Liver (tissue), 9 donors: ENCODE data around the gene GPR179. TPM values are rescaled to one million over a fixed set of nuclear protein-coding genes. Genes with fewer than 3 reads are reported as not detected.

Experiments
- DNase-seq: peaks from one replicate; pipeline ENCODE4 v3.0.0-alpha.2; 2017; ENCODE audit warnings: low spot score
- H3K27ac ChIP-seq, 2 donors: one replicate each; pipeline ENCODE4 v1.7.0; 2013; ENCODE audit warnings: inconsistent platforms in 2 of 2, low read length in 2 of 2, control low read depth in 1 of 2, low read depth in 1 of 2, mild to moderate bottlenecking in 1 of 2
- H3K27me3 ChIP-seq, 4 donors: one replicate each; pipeline versions ENCODE4 v1.6.1 to v1.7.0; 2013; ENCODE audit warnings: low read length in 3 of 4, inconsistent platforms in 1 of 4, mild to moderate bottlenecking in 1 of 4, moderate library complexity in 1 of 4; ENCODE audit not compliant: control insufficient read depth in 4 of 4, insufficient read depth in 4 of 4
- H3K36me3 ChIP-seq, 4 donors: one replicate each; pipeline versions ENCODE4 v1.6.1 to v1.7.0; 2013; ENCODE audit warnings: low read length in 3 of 4, mild to moderate bottlenecking in 3 of 4, low read depth in 1 of 4, moderate library complexity in 1 of 4; ENCODE audit not compliant: control insufficient read depth in 4 of 4, insufficient read depth in 3 of 4
- H3K4me1 ChIP-seq, 4 donors: one replicate each; pipeline versions ENCODE4 v1.6.1 to v1.7.0; 2013; ENCODE audit warnings: low read length in 3 of 4, mild to moderate bottlenecking in 3 of 4, moderate library complexity in 1 of 4; ENCODE audit not compliant: control insufficient read depth in 4 of 4, insufficient read depth in 4 of 4
- H3K4me3 ChIP-seq, 3 donors: one replicate each; pipeline versions ENCODE4 v1.6.1 to v1.7.0; 2013; ENCODE audit warnings: low read length in 3 of 3, control low read depth in 1 of 3, low read depth in 1 of 3, mild to moderate bottlenecking in 1 of 3
- H3K9ac ChIP-seq, 2 donors: one replicate each; pipeline ENCODE4 v1.7.0; 2013; ENCODE audit warnings: low read length in 2 of 2, mild to moderate bottlenecking in 2 of 2, moderate library complexity in 2 of 2, control low read depth in 1 of 2, low read depth in 1 of 2
- H3K9me3 ChIP-seq, 4 donors: one replicate each; pipeline versions ENCODE4 v1.6.1 to v1.7.0; 2013; ENCODE audit warnings: low read length in 3 of 4; ENCODE audit not compliant: control insufficient read depth in 4 of 4
- CTCF ChIP-seq: fragments of 150-350 bp; IDR thresholded peaks from 2 replicates; pipeline ENCODE4 v1.5.1; 2017; ENCODE audit warnings: improper control_type of control experiment, low read depth, low read length; ENCODE audit not compliant: missing input control
- EGR1 ChIP-seq, 2 donors: IDR thresholded peaks; 2 replicates each; pipeline ENCODE4 v1.6.1; 2016 to 2018; ENCODE audit warnings: antibody characterized with exemption in 2 of 2, low read depth in 2 of 2
- FOXA1 ChIP-seq: IDR thresholded peaks from 2 replicates; pipeline ENCODE4 v1.6.1; 2016; ENCODE audit warnings: antibody characterized with exemption
- GABPA ChIP-seq, 2 donors: IDR thresholded peaks in 1 of 2; conservative IDR thresholded peaks in 1 of 2; 2 replicates each; pipeline ENCODE4 v1.6.1; 2016; ENCODE audit warnings: antibody characterized with exemption in 2 of 2, mild to moderate bottlenecking in 1 of 2, moderate library complexity in 1 of 2
- HNF4A ChIP-seq, 2 donors: conservative IDR thresholded peaks; 2 replicates each; pipeline ENCODE4 v1.6.1; 2016; ENCODE audit warnings: antibody characterized with exemption in 2 of 2, mild to moderate bottlenecking in 2 of 2
- HNF4G ChIP-seq: IDR thresholded peaks from 2 replicates; pipeline ENCODE4 v1.6.1; 2016; ENCODE audit warnings: antibody characterized with exemption
- JUND ChIP-seq, 2 donors: IDR thresholded peaks; 2 replicates each; pipeline ENCODE4 v1.6.1; 2016; ENCODE audit warnings: antibody characterized with exemption in 2 of 2
- MAX ChIP-seq: IDR thresholded peaks from 2 replicates; pipeline ENCODE4 v1.6.1; 2016; ENCODE audit warnings: antibody characterized with exemption
- NR2F2 ChIP-seq: IDR thresholded peaks from 2 replicates; pipeline ENCODE4 v1.6.1; 2016; ENCODE audit warnings: antibody characterized with exemption
- REST ChIP-seq: IDR thresholded peaks from 2 replicates; pipeline ENCODE4 v1.6.1; 2016; ENCODE audit warnings: antibody characterized with exemption, mild to moderate bottlenecking
- RXRA ChIP-seq, 2 donors: IDR thresholded peaks; 2 replicates each; pipeline ENCODE4 v1.6.1; 2017 to 2018; ENCODE audit warnings: antibody characterized with exemption in 2 of 2, mild to moderate bottlenecking in 1 of 2
- TAF1 ChIP-seq: conservative IDR thresholded peaks from 2 replicates; pipeline ENCODE4 v1.6.1; 2016; ENCODE audit warnings: antibody characterized with exemption, mild to moderate bottlenecking
- YY1 ChIP-seq: IDR thresholded peaks from 2 replicates; pipeline ENCODE4 v1.6.1; 2016; ENCODE audit warnings: antibody characterized with exemption, mild to moderate bottlenecking
- ZBTB33 ChIP-seq: IDR thresholded peaks from 2 replicates; pipeline ENCODE4 v1.6.1; 2016; ENCODE audit warnings: antibody characterized with exemption
- WGBS: extraction: QIAGEN DNeasy Blood & Tissue Kit; methylation state at CpG from one replicate; pipeline ENCODE4 v1.1.7; 2013; 5-methylcytosine and 5-hydroxymethylcytosine counted together
- polyA plus RNA-seq, 2 donors: library from polyadenylated mRNA; stranded (reverse) in 1 of 2; unstranded in 1 of 2; fragments of 200-250 nt in 1 of 2; fragments of >200 nt in 1 of 2; fragmentation: Nextera tagmentation in 1 of 2; extraction: Ambion mirVana in 1 of 2; gene quantifications; one replicate each; pipeline versions ENCODE4 v1.2.1 to v1.2.3, GENCODE V29; 2013 to 2015
- total RNA-seq, 2 donors: library from RNA; depleted of rRNA; stranded (reverse); fragments of >200 nt; gene quantifications; one replicate each; pipeline ENCODE4 v1.2.3, GENCODE V29; 2014
- donor health status: healthy.
- donor health status: healthy.
- donor health status: healthy.
- donor health status: healthy.
- donor health status: healthy.

Gene GPR179
- total and polyA plus RNA-seq, 4 donors = under 0.01 to 0.05 (median 0.01) TPM; not detected in 1

- H3K36me3 ChIP-seq = peaks cover 4 to 12% (median 8%) of the 10 kb centered on the region in 4 donors
- no peak overlapping the region for H3K4me3 ChIP-seq
- no peak overlapping the region for H3K27ac ChIP-seq
- peaks cover 0 to 21% (median 9%) of the 10 kb centered on the region in 4 donors for H3K4me1 ChIP-seq
- H3K9ac ChIP-seq = no peak overlapping the region
- H3K9me3 ChIP-seq = no peaks in the 10 kb centered on the region
- TF ChIP-seq FOXA1 (no peak), TAF1 (no peak), RXRA (IDR thresholded peaks at IDR 0.05) (no peak), MAX (no peak), HNF4G (no peak), JUND (IDR thresholded peaks at IDR 0.05) (no peak), GABPA (IDR thresholded peaks at IDR 0.05 in 1 of 2, conservative IDR thresholded peaks at IDR 0.05 in 1 of 2) (no peak), NR2F2 (no peak), HNF4A (conservative IDR thresholded peaks at IDR 0.05) (no peak), YY1 (no peak), REST (no peak), ZBTB33 (no peak), EGR1 (IDR thresholded peaks at IDR 0.05; ENCODE audit: low read depth in 2 of 2) (no peak), CTCF (no peak)
- WGBS = 93% methylated on average over 5 of the region's 5 CpGs
- no peaks in the 10 kb centered on the region for H3K27me3 ChIP-seq
- DNase-seq = no peak
These were observed 18.1 kb upstream of the GPR179 start for GRCh38 chr17:38361694-38362465.
